B cell (primary cell): ENCODE data around the gene CCSAP. TPM values are rescaled to one million over a fixed set of nuclear protein-coding genes. Genes with fewer than 3 reads are reported as not detected.

Experiments used
- ATAC-seq: fragments of 200-7000 bp; cut with Tn5 transposase; one replicate; pipeline ENCODE4 v1.10.0; 2021; ENCODE audit warnings: low read depth, mild to moderate bottlenecking, moderate number of reproducible peaks, moderate library complexity
- CTCF ChIA-PET: fragments of 350-600 bp; sonication (Branson Sonifier 250); formaldehyde crosslinking; loops from one replicate; lab custom pipeline; 2021; ENCODE audit warnings: antibody characterized with exemption, inconsistent platforms; lab: Charles Lee
- POLR2A ChIA-PET: fragments of 350-600 bp; sonication (Branson Sonifier 250); formaldehyde crosslinking; loops from one replicate; lab custom pipeline; 2021; ENCODE audit warnings: antibody characterized with exemption; lab: Charles Lee
- DNase-seq: peaks from one replicate; pipeline ENCODE4 v3.0.0; 2013
- H2AFZ ChIP-seq: 2 replicates; pipeline ENCODE4 v1.6.1; 2012; ENCODE audit warnings: mild to moderate bottlenecking, low read depth, low read length; ENCODE audit not compliant: insufficient read depth, poor library complexity, severe bottlenecking
- H3K27ac ChIP-seq, 2 donors: 1 replicate in 1 of 2; 2 replicates in 1 of 2; pipeline ENCODE4 v1.5.1; 2012 to 2013; ENCODE audit warnings: low read length in 2 of 2, mild to moderate bottlenecking in 2 of 2, moderate library complexity in 1 of 2
- H3K27me3 ChIP-seq, 4 experiments: fragments of 200-600 bp in 1 of 4; sonication (generic) in 1 of 4; replicated peaks in 1 of 4; 1 replicate in 2 of 4; 2 replicates in 2 of 4; pipeline versions ENCODE4 v1.6.1 to v1.7.0; 2013 to 2016; ENCODE audit warnings: low read length in 3 of 4, mild to moderate bottlenecking in 2 of 4, mixed read lengths in 1 of 4, moderate library complexity in 1 of 4; ENCODE audit not compliant: insufficient read depth in 4 of 4, control insufficient read depth in 3 of 4; ENCODE audit errors: control extremely low read depth in 1 of 4
- H3K36me3 ChIP-seq, 2 experiments: replicated peaks in 1 of 2; 1 replicate in 1 of 2; 2 replicates in 1 of 2; pipeline versions ENCODE4 v1.6.1 to v1.7.1; 2013; ENCODE audit warnings: low read length in 1 of 2; ENCODE audit not compliant: insufficient read depth in 2 of 2, control insufficient read depth in 1 of 2; ENCODE audit errors: control extremely low read depth in 1 of 2, extremely low read depth in 1 of 2
- H3K4me1 ChIP-seq, 2 donors: fragments of 200-600 bp in 1 of 2; sonication (generic) in 1 of 2; 1 replicate in 1 of 2; 2 replicates in 1 of 2; pipeline versions ENCODE4 v1.5.1 to v1.6.1; 2013 to 2017; ENCODE audit warnings: low read length in 2 of 2; ENCODE audit not compliant: control insufficient read depth in 2 of 2, insufficient read depth in 2 of 2
- H3K4me2 ChIP-seq: replicated peaks from 2 replicates; pipeline ENCODE3; 2012; ENCODE audit warnings: mild to moderate bottlenecking, low read depth, low read length; ENCODE audit not compliant: poor library complexity, severe bottlenecking
- H3K4me3 ChIP-seq, 5 experiments: fragments of 200-600 bp in 1 of 5; sonication (generic) in 1 of 5; 1 replicate in 3 of 5; 2 replicates in 2 of 5; pipeline versions ENCODE4 v1.5.1 to v1.7.0; 2011 to 2016; ENCODE audit warnings: low read length in 4 of 5, mild to moderate bottlenecking in 4 of 5, low read depth in 2 of 5, control low read depth in 1 of 5, moderate library complexity in 1 of 5; ENCODE audit not compliant: insufficient read depth in 1 of 5; ENCODE audit errors: control extremely low read depth in 1 of 5, extremely low read depth in 1 of 5
- H3K79me2 ChIP-seq: fragments of 200-600 bp; sonication (generic); one replicate; pipeline ENCODE4 v1.6.0; 2016; ENCODE audit warnings: low read length; ENCODE audit not compliant: control insufficient read depth, insufficient read depth
- H3K9ac ChIP-seq: fragments of 200-600 bp; sonication (generic); 2 replicates; pipeline ENCODE4 v1.6.1; 2017; ENCODE audit warnings: mild to moderate bottlenecking, low read length, moderate library complexity
- H3K9me3 ChIP-seq, 3 donors: one replicate each; pipeline versions ENCODE4 v1.6.1 to v1.7.1; 2013; ENCODE audit warnings: low read length in 2 of 3; ENCODE audit not compliant: control insufficient read depth in 2 of 3, insufficient read depth in 1 of 3; ENCODE audit errors: control extremely low read depth in 1 of 3
- H4K20me1 ChIP-seq: 2 replicates; pipeline ENCODE4 v1.6.0; 2012; ENCODE audit warnings: mild to moderate bottlenecking, low read length; ENCODE audit not compliant: insufficient read depth, control insufficient read depth, poor library complexity, severe bottlenecking
- H3K27ac Mint-ChIP-seq: one replicate; pipeline ENCODE4 v1.8.0; 2021; ENCODE audit warnings: mixed read lengths
- H3K27me3 Mint-ChIP-seq: one replicate; pipeline ENCODE4 v1.8.0; 2021; ENCODE audit warnings: mixed read lengths
- H3K4me1 Mint-ChIP-seq: one replicate; pipeline ENCODE4 v1.8.0; 2021; ENCODE audit warnings: mixed read lengths
- H3K4me3 Mint-ChIP-seq: one replicate; pipeline ENCODE4 v1.8.0; 2021; ENCODE audit warnings: mixed read lengths
- H3K9me3 Mint-ChIP-seq: one replicate; pipeline ENCODE4 v1.8.0; 2022; ENCODE audit warnings: mixed read lengths; ENCODE audit not compliant: insufficient read depth
- EZH2 ChIP-seq: IDR thresholded peaks from 2 replicates; pipeline ENCODE4 v1.6.1; 2012; ENCODE audit warnings: borderline replicate concordance, low read depth, mild to moderate bottlenecking, moderate library complexity, low read length; ENCODE audit not compliant: insufficient read depth, poor library complexity, severe bottlenecking
- WGBS: methylation state at CpG from one replicate; pipeline ENCODE4 v1.1.5; 2013; ENCODE audit warnings: missing lambda C conversion rate; ENCODE audit not compliant: insufficient coverage; 5-methylcytosine and 5-hydroxymethylcytosine counted together
- intact Hi-C: fragments of 100-400 bp; cut with micrococcal nuclease; formaldehyde crosslinking; loops from one replicate; pipeline ENCODE4 v1.10.0; 2022
- polyA plus RNA-seq: library from polyadenylated mRNA; depleted of rRNA; stranded (reverse); fragments of >200 nt; gene quantifications from 2 replicates; pipeline ENCODE4 v1.2.3, GENCODE V29; 2012
- total RNA-seq, 2 donors: library from RNA; stranded (reverse); fragments of 120-200 nt in 1 of 2; gene quantifications; 1 replicate in 1 of 2; 2 replicates in 1 of 2; pipeline versions ENCODE4 v1.2.3 to v1.2.4, GENCODE V29; 2013 to 2022
- TF ChIP-seq, protein P1 (sequence below): fragments of 200-600 bp; IDR thresholded peaks from one replicate; pipeline ENCODE4 v1.8.0; 2022; ENCODE audit warnings: antibody characterized with exemption, mild to moderate bottlenecking

The CCSAP gene
- total and polyA plus RNA-seq, 2 donors (not counting 1 experiment from before 2014, with no cell fraction given), result 3.3 to 15.8 TPM

DNA sequence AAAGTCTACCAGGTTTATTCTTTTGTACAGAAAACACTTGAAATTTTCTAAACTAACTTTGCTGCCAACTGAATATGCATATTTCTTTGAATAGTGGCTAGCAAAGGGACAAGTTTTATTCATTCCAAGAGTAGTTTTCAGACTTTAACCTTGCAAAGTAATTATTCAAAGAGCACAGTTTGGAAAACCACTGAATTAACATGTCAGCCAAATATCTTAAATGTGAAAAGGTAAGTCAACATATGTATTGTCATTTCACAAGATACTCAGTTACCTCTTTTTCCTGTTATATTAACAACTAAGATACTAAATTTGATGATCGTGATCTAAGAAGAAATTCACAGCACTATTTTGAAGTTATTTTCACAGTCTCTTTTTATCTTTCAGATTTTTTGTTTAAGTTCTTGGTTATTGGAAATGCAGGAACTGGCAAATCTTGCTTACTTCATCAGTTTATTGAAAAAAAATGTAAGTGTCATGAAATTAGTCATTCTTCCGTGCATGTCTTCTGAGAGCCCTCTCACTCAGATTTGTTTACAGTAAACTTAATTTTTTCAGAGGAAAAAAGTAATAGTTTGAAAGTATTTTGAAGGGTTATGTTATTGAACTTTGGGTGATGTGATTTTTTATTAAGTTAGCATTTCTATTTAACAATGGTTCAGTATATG lies 56.6 kb downstream of the CCSAP start:
- Mint-ChIP-seq H3K27ac (no peak overlapping the region), H3K9me3 (no peaks in the 10 kb centered on the region), H3K4me3 (no peak overlapping the region), H3K27me3 (no peaks in the 10 kb centered on the region), H3K4me1 (peaks cover 29% of the 10 kb centered on the region)
- Histone ChIP-seq H4K20me1 (peaks cover 62% of the 10 kb centered on the region), H3K27me3 (no peaks in the 10 kb centered on the region), H3K36me3 (peaks cover 5 to 25% of the 10 kb centered on the region in 2 experiments), H3K79me2 (peaks cover 70% of the 10 kb centered on the region), H3K9me3 (no peaks in the 10 kb centered on the region), H3K9ac (no peak overlapping the region), H3K4me2 (no peak overlapping the region), H3K27ac (no peak overlapping the region), H3K4me3 (no peak overlapping the region), H3K4me1 (no peaks in the 10 kb centered on the region), H2AFZ (no peak overlapping the region)
- ATAC-seq (no peak), DNase-seq (no peak)
- WGBS, result no CpG with 5 or more reads among the region's 2 CpGs
- TF ChIP-seq EZH2, result no peak
- intact Hi-C loops, result no loop called here
- CTCF ChIA-PET, result interaction anchor here (1.2 kb wide), 1 partner anchor 196 kb away, joined by 3 read pairs; no protein-coding TSS in a partner anchor
- POLR2A ChIA-PET, result no interaction called here

DNA sequence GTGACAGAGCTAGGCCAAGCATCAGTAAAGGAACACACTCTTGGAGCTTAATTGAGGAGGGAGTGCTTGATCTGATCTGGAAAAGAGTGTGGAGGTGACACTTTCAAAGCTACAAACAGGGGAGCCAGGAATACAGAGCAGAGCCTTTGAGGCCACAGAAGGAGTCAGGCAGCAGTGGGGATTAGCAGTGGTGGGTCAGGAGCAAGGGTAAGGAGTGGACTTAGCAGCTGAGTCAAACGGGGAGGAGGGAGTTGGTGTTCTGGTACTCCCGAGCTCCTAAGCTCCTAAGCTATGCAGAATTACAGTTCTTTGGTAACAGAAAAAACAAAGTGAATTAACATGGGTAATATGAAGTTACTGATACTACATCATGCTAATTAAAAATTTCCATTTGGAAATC lies 57.4 kb downstream of the CCSAP start:
- H3K4me3 Mint-ChIP-seq, result no peak overlapping the region
- Histone ChIP-seq H3K79me2 (peaks cover 78% of the 10 kb centered on the region), H3K27ac (no peak overlapping the region), H3K4me2 (no peak overlapping the region), H2AFZ (no peak overlapping the region), H3K36me3 (peaks cover 5 to 18% of the 10 kb centered on the region in 2 experiments), H4K20me1 (peaks cover 70% of the 10 kb centered on the region), H3K27me3 (no peaks in the 10 kb centered on the region), H3K9ac (no peak overlapping the region), H3K4me1 (no peaks in the 10 kb centered on the region), H3K9me3 (no peaks in the 10 kb centered on the region), H3K4me3 (no peak overlapping the region)
- TF ChIP-seq EZH2, result no peak
- TF ChIP-seq, protein P1, sequence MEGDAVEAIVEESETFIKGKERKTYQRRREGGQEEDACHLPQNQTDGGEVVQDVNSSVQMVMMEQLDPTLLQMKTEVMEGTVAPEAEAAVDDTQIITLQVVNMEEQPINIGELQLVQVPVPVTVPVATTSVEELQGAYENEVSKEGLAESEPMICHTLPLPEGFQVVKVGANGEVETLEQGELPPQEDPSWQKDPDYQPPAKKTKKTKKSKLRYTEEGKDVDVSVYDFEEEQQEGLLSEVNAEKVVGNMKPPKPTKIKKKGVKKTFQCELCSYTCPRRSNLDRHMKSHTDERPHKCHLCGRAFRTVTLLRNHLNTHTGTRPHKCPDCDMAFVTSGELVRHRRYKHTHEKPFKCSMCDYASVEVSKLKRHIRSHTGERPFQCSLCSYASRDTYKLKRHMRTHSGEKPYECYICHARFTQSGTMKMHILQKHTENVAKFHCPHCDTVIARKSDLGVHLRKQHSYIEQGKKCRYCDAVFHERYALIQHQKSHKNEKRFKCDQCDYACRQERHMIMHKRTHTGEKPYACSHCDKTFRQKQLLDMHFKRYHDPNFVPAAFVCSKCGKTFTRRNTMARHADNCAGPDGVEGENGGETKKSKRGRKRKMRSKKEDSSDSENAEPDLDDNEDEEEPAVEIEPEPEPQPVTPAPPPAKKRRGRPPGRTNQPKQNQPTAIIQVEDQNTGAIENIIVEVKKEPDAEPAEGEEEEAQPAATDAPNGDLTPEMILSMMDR, result no peak
- peaks cover 33% of the 10 kb centered on the region for H3K4me1 Mint-ChIP-seq
- ChIA-PET POLR2A (interaction anchor here (0.6 kb wide), 1 partner anchor 142 kb away, joined by 3 read pairs; no protein-coding TSS in a partner anchor), CTCF (interaction anchor here (1.2 kb wide), 1 partner anchor 196 kb away, joined by 3 read pairs; no protein-coding TSS in a partner anchor)
- H3K27ac Mint-ChIP-seq, result no peak overlapping the region
- no peaks in the 10 kb centered on the region for H3K27me3 Mint-ChIP-seq
- no peak for ATAC-seq
- DNase-seq, result no peak
- WGBS, result no CpG with 5 or more reads among the region's 2 CpGs
- intact Hi-C loops, result no loop called here
- no peaks in the 10 kb centered on the region for H3K9me3 Mint-ChIP-seq
